Measurements from ENCODE around the gene CASKIN1.
"Not testable (repeated sequence)": the region's sequence is repeated elsewhere in the genome, so short reads cannot be mapped to it uniquely, and the experiment has no call there.

CASKIN1 gene, protein sequence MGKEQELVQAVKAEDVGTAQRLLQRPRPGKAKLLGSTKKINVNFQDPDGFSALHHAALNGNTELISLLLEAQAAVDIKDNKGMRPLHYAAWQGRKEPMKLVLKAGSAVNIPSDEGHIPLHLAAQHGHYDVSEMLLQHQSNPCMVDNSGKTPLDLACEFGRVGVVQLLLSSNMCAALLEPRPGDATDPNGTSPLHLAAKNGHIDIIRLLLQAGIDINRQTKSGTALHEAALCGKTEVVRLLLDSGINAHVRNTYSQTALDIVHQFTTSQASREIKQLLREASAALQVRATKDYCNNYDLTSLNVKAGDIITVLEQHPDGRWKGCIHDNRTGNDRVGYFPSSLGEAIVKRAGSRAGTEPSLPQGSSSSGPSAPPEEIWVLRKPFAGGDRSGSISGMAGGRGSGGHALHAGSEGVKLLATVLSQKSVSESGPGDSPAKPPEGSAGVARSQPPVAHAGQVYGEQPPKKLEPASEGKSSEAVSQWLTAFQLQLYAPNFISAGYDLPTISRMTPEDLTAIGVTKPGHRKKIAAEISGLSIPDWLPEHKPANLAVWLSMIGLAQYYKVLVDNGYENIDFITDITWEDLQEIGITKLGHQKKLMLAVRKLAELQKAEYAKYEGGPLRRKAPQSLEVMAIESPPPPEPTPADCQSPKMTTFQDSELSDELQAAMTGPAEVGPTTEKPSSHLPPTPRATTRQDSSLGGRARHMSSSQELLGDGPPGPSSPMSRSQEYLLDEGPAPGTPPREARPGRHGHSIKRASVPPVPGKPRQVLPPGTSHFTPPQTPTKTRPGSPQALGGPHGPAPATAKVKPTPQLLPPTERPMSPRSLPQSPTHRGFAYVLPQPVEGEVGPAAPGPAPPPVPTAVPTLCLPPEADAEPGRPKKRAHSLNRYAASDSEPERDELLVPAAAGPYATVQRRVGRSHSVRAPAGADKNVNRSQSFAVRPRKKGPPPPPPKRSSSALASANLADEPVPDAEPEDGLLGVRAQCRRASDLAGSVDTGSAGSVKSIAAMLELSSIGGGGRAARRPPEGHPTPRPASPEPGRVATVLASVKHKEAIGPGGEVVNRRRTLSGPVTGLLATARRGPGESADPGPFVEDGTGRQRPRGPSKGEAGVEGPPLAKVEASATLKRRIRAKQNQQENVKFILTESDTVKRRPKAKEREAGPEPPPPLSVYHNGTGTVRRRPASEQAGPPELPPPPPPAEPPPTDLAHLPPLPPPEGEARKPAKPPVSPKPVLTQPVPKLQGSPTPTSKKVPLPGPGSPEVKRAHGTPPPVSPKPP (N-terminal part only)

GRCh38 chr16:2196162-2196980 is at the start of gene CASKIN1:
Gene CASKIN1 (minus strand): TSS chr16:2196605. CDS start chr16:2196432, 173 bp downstream.
- no peak for DNase-seq

DNA sequence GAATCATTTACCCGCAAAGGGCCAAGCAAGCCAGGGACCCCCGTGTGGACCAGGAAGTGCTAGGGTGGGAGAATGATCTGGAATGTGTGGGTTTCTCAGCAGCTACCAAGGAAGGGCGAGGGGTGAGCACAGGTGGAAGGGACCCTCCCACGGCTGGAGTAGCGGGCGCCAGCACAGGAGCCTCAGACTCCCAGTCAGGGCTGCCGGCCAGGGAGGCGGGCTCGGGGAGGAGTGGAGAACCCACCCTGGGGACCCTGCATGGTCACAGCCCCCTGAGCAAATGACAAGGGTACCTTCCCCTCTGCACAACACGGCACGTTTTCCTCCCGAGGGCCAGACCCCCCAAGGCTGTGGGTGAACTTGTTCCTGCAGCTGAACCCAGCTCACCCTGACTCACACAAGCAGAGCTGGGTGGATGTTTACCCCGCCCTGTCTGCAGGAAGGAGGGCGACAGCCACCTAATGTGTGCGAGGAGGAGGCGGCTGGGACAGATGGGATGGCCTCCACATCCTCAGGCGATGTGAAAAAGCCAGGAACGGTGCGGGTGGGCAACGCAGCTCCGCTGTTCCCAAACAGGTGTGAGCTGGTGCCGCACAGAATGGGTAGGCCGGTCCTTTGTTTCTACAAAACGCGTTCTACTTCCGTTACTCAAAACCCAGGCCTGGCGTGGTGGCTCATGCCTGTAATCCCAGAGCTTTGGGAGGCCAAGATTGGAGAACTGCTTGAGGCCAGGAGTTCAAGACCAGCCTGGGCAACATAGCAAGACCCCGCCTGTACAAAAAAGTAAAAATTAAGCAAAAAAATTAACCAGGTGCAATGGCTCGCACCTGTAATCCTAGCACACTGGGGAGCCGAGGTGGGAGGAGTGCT is 48.8 kb upstream of the CASKIN1 start:
- DNase-seq = no peak

- DNase-seq = no peak
These were observed 47.9 kb upstream of the CASKIN1 start for GRCh38 chr16:2244301-2244700.

GRCh38 chr16:2243781-2244180 is 47.4 kb upstream of the CASKIN1 start:
- no peak for DNase-seq

DNA sequence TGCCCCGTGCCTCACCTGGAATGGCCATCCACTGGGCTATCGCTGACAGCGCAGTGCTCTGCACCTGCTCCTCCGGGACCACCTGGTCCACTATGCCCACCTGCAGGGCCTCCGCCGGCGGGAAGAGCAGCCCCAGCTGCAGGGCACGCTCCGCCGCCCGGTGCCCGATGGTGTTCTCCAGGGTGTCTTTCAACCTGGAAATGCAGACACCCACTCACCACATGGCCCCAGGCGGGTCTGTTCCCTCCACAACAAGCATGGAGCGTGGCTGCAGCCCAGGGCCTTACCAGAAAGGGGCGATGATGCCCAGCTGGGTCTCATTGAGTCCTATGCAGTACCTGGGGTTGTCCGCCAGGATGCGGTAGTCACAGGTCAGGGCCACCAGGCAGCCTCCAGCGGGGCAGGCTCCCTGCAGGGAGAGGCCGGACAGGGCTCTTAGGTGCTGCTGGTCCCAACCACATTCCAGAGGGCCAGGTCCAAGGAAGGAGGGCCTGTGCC is 46.7 kb upstream of the CASKIN1 start:
- DNase-seq = no peak

GRCh38 chr16:2242598-2242997 is 46.2 kb upstream of the CASKIN1 start:
- no peak for DNase-seq

DNA sequence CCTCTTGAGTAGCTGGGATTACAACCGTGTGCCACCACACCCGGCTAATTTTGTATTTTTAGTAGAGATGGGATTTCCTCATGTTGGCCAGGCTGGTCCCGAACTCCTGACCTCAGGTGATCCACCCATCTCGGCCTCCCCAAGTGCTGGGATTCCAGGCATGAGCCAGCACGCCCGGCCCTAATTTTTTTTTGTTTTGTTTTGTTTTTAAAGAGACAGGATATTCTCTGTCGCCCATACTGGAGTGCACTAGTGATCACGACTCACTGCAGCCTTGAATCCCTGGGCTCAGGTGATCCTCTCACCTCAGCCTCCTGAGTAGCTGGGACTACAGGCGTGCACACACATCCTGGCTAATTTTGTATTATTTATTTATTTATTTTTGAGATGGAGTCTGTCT is 43.9 kb upstream of the CASKIN1 start:
- not testable (repeated sequence) for DNase-seq

GRCh38 chr16:2238838-2239675 is 42.7 kb upstream of the CASKIN1 start:
- DNase-seq = no peak

GRCh38 chr16:2238150-2238837 is 41.9 kb upstream of the CASKIN1 start:
- DNase-seq = no peak

DNA sequence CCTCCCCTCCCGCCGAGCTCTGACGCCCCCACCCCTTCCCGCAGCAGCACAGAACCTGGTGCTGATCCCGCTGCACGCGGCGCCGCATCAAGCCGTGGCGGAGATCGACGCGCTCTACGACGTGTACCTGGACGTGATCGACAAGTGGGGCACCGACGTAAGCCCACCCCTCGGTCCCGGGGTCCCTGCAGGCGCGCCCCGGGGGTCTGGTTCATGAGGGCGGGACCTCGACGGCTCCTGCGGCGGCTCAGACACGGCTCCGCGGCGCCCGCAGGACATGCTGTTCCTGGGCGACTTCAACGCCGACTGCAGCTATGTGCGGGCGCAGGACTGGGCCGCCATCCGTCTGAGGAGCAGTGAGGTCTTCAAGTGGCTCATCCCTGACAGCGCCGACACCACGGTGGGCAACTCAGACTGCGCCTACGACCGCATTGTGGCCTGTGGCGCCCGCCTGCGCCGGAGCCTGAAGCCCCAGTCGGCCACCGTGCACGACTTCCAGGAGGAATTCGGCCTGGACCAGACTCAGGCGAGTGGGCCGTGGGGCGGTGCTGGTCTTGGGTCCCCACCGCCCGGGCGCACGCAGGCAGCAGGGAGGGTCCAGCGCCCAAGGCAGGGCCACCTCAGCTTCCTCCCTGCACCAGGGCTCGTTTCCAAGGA is 41.2 kb upstream of the CASKIN1 start:
- no peak for DNase-seq

GRCh38 chr16:2237102-2237482 is 40.7 kb upstream of the CASKIN1 start:
- no peak for DNase-seq

DNA sequence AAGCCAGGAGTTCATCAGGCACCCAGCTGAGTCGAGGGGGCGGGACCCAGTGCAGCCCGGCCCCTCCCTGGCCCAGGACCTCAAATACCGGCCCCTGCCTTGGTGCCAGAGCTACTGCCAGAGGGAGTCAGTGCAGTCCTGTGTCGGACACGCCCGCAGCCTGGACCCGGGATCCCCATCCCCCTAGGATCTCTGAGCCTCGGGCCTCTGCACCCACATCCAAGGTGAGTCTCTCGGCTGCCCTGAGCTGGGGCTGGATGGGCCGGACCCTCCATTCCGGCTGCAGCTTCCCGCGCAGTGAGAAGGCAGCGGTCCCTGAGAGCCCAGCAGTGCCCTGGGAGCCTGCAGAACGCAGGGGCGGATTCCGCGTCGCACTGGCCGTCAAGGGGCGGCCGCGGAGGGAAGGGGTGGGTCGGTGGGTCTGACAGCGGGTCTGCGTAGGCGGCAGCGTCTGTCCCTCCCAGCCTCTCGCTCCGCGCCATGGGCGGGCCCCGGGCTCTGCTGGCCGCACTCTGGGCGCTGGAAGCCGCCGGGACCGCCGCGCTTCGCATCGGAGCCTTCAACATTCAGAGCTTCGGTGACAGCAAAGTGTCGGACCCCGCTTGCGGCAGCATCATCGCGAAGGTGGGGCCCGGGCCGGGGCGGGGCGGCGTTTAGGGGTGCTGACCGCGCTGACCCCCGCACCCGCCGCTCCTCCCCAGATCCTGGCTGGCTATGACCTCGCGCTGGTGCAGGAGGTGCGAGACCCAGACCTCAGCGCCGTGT is 40.1 kb upstream of the CASKIN1 start, which contains the start of gene DNASE1L2:
Gene DNASE1L2, plus strand, starts transcription at position 108 of the 765 bp plus-strand sequence. Its CDS starts 373 bp downstream, at position 481.
- DNase-seq = no peak

GRCh38 chr16:2235695-2236336 is 39.4 kb upstream of the CASKIN1 start:
- no peak for DNase-seq

DNA sequence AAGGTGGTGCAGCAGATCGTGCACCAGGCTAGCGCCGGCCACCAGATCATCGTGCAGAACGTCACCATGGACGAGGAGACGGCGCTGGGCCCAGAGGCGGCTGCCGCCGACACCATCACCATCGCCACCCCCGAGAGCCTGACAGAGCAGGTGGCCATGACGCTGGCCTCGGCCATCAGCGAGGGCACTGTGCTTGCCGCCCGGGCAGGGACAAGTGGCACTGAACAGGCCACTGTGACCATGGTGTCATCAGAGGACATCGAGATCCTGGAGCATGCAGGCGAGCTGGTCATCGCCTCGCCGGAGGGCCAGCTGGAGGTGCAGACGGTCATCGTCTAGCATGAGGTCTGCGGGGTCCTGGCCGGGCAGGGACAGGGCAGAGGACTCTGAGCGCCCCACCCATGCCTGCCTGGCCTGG is 38.8 kb upstream of the CASKIN1 start:
- DNase-seq = no peak

GRCh38 chr16:2234813-2235170 is 38.4 kb upstream of the CASKIN1 start:
- DNase-seq = no peak

DNA sequence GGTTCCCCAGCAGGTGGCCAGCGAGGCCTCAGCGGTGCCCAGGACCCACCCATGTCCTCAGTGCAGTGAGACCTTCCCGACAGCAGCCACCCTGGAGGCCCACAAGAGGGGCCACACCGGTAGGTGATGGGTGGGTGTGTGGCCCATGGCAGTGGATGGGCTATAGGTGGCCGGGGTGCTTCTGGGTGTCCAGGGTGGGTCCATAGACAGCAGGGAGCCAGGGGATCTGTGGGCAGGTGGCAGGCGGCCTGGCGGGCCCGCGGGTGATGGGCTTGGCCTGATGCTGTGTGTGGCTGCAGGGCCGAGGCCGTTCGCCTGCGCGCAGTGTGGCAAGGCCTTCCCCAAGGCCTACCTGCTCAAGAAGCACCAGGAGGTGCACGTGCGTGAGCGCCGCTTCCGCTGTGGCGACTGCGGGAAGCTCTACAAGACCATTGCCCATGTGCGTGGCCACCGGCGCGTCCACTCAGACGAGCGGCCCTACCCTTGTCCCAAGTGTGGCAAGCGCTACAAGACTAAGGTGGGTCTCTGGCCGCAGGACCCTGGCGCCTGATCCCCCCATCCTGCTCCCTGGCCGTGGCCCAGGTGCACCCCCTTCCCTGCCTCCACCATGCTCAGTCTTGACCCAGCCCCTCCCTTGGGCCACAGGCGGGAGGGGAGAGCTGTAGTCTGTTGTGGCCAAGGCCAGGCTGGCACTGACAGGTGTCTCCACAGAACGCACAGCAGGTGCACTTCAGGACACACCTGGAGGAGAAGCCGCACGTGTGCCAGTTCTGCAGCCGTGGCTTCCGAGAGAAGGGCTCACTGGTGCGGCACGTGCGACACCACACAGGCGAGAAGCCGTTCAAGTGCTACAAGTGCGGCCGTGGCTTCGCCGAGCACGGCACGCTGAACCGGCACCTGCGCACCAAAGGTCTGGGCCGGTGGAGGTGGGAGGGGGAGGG is 37.7 kb upstream of the CASKIN1 start:
- DNase-seq = no peak
